Endothelial cell of umbilical vein (primary cell): Measurements from ENCODE around the gene MAML2. TPM values are rescaled to one million over a fixed set of nuclear protein-coding genes. Genes with fewer than 3 reads are reported as not detected.

Source experiments
- BruUV-seq: library from RNA; stranded (reverse); fragments of 400-500 nt; replicated peaks from 2 replicates; lab custom pipeline; 2021; lab: Mats Ljungman, UMichigan
- CTCF ChIA-PET: fragments of 300-600, 350-600 bp; sonication (Branson Sonifier 250); formaldehyde crosslinking; loops from one replicate; lab custom pipeline; 2021; ENCODE audit warnings: antibody characterized with exemption, inconsistent platforms; lab: Charles Lee
- POLR2A ChIA-PET: fragments of 300-600, 350-600 bp; sonication (Branson Sonifier 250); formaldehyde crosslinking; loops from one replicate; lab custom pipeline; 2021; ENCODE audit warnings: antibody characterized with exemption, inconsistent platforms; lab: Charles Lee
- DNase-seq: peaks from one replicate; pipeline ENCODE4 v3.0.0-alpha.2; 2011; ENCODE audit warnings: low read depth, low spot score
- FAIRE-seq: peaks from 2 replicates; lab custom pipeline; 2011; peaks lifted over from hg19 to GRCh38; lab: Jason Lieb, UNC
- H2AFZ ChIP-seq: 2 replicates; pipeline ENCODE4 v1.6.0; 2012; ENCODE audit warnings: low read depth, low read length, control low read depth, inconsistent platforms
- H3K27ac ChIP-seq: 2 replicates; pipeline ENCODE4 v1.5.1; 2011; ENCODE audit warnings: low read depth, mild to moderate bottlenecking, control low read depth, low read length, moderate library complexity; ENCODE audit not compliant: insufficient read depth
- H3K27me3 ChIP-seq, 2 experiments: 2 replicates each; pipeline versions ENCODE4 v1.6.0 to v1.6.1; 2011; ENCODE audit warnings: low read length in 2 of 2, mixed read lengths in 1 of 2; ENCODE audit not compliant: control insufficient read depth in 2 of 2, insufficient read depth in 2 of 2
- H3K36me3 ChIP-seq, 2 experiments: 2 replicates in 1 of 2; 3 replicates in 1 of 2; pipeline ENCODE4 v1.5.1; 2011; ENCODE audit warnings: low read length in 2 of 2, mild to moderate bottlenecking in 1 of 2, moderate library complexity in 1 of 2; ENCODE audit not compliant: control insufficient read depth in 2 of 2, insufficient read depth in 2 of 2; ENCODE audit errors: extremely low read depth in 1 of 2
- H3K4me1 ChIP-seq: 3 replicates; pipeline ENCODE4 v1.5.1; 2011; ENCODE audit warnings: mild to moderate bottlenecking, low read length; ENCODE audit not compliant: control insufficient read depth, insufficient read depth; ENCODE audit errors: extremely low read depth
- H3K4me2 ChIP-seq: 2 replicates; pipeline ENCODE4 v1.6.1; 2011; ENCODE audit warnings: low read length, control low read depth, mixed read lengths; ENCODE audit not compliant: insufficient read depth
- H3K4me3 ChIP-seq, 3 experiments: fragments of 200-600 bp in 1 of 3; sonication (generic), shearing (Covaris generic) in 1 of 3; replicated peaks in 1 of 3; 2 replicates each; pipeline ENCODE4 v1.5.1; 2011 to 2016; ENCODE audit warnings: control low read depth in 3 of 3, low read length in 3 of 3, mild to moderate bottlenecking in 2 of 3, inconsistent platforms in 1 of 3, low read depth in 1 of 3, moderate library complexity in 1 of 3; ENCODE audit not compliant: insufficient read depth in 1 of 3
- H3K79me2 ChIP-seq: 2 replicates; pipeline ENCODE4 v1.6.0; 2012; ENCODE audit warnings: low read length, inconsistent platforms; ENCODE audit not compliant: control insufficient read depth, insufficient read depth
- H3K9ac ChIP-seq: replicated peaks from 2 replicates; pipeline ENCODE3; 2011; ENCODE audit warnings: low read length, control low read depth; ENCODE audit not compliant: insufficient read depth; ENCODE audit errors: extremely low read depth
- H3K9me1 ChIP-seq: replicated peaks from 3 replicates; pipeline ENCODE4 v1.6.0; 2011; ENCODE audit warnings: mild to moderate bottlenecking, low read length; ENCODE audit not compliant: control insufficient read depth, insufficient read depth; ENCODE audit errors: extremely low read depth
- H3K9me3 ChIP-seq: replicated peaks from 2 replicates; pipeline ENCODE4 v1.5.1; 2012; ENCODE audit warnings: low read length, inconsistent platforms; ENCODE audit not compliant: control insufficient read depth, insufficient read depth
- H4K20me1 ChIP-seq: replicated peaks from 2 replicates; pipeline ENCODE3; 2011; ENCODE audit warnings: mild to moderate bottlenecking, low read length; ENCODE audit not compliant: control insufficient read depth, insufficient read depth; ENCODE audit errors: extremely low read depth
- CTCF ChIP-seq, 2 donors: IDR thresholded peaks; 1 replicate in 1 of 2; 2 replicates in 1 of 2; pipeline ENCODE4 v1.5.1; 2011; ENCODE audit warnings: low read length in 2 of 2, mild to moderate bottlenecking in 2 of 2, moderate library complexity in 2 of 2, control low read depth in 1 of 2, inconsistent platforms in 1 of 2, low read depth in 1 of 2; ENCODE audit not compliant: insufficient read depth in 1 of 2; ENCODE audit errors: extremely low read depth in 1 of 2
- EZH2 ChIP-seq: IDR thresholded peaks from 2 replicates; pipeline ENCODE4 v1.6.1; 2012; ENCODE audit warnings: borderline replicate concordance, low read depth, mild to moderate bottlenecking, moderate library complexity, low read length, inconsistent platforms; ENCODE audit not compliant: severe bottlenecking
- FOS ChIP-seq: IDR thresholded peaks from 2 replicates; pipeline ENCODE4 v1.6.1; 2011; ENCODE audit warnings: mild to moderate bottlenecking, low read length, moderate library complexity, borderline replicate concordance; ENCODE audit not compliant: insufficient read depth
- GATA2 ChIP-seq: IDR thresholded peaks from 2 replicates; pipeline ENCODE4 v1.7.0; 2011; ENCODE audit warnings: low read depth, mild to moderate bottlenecking, moderate library complexity, mixed read lengths, low read length; ENCODE audit not compliant: insufficient read length, insufficient read depth
- JUN ChIP-seq: IDR thresholded peaks from 2 replicates; pipeline ENCODE4 v1.6.1; 2011; ENCODE audit warnings: borderline replicate concordance, low read depth; ENCODE audit not compliant: insufficient read length, insufficient read depth
- MAX ChIP-seq: IDR thresholded peaks from 2 replicates; pipeline ENCODE4 v1.6.1; 2011; ENCODE audit not compliant: insufficient read depth, insufficient read length
- MYC ChIP-seq: IDR thresholded peaks from one replicate; pipeline ENCODE4 v1.6.1; 2011; ENCODE audit warnings: mild to moderate bottlenecking, low read depth, low read length
- POLR2A ChIP-seq: IDR thresholded peaks from 2 replicates; pipeline ENCODE4 v1.6.1; 2012; ENCODE audit warnings: low read depth, mild to moderate bottlenecking, control low read depth, low read length
- POLR2AphosphoS5 ChIP-seq: IDR thresholded peaks from 2 replicates; pipeline ENCODE4 v1.6.1; 2012; ENCODE audit warnings: low read depth, mild to moderate bottlenecking, control low read depth, low read length, moderate library complexity; ENCODE audit not compliant: insufficient read depth
- dilution Hi-C: fragments of 300-500 bp; cut with MboI; formaldehyde crosslinking; loops from one replicate; pipeline ENCODE4 v1.15.0; 2019; ENCODE audit warnings: low sequenced_read_pairs; ENCODE audit not compliant: extremely low pct_ligation_motif_present
- intact Hi-C: fragments of 100-400 bp; cut with micrococcal nuclease; formaldehyde crosslinking; loops from one replicate; pipeline ENCODE4 v1.10.0; 2022
- polyA plus RNA-seq, 4 experiments: library from polyadenylated mRNA; depleted of rRNA in 3 of 4; stranded (reverse) in 3 of 4; unstranded in 1 of 4; fragments of >200 nt; gene quantifications; 2 replicates each; pipeline versions ENCODE4 v1.2.1 to v1.2.3, GENCODE V29; 2011 to 2012; ENCODE audit warnings: missing spikeins in 1 of 4
- total RNA-seq: library from RNA; stranded (reverse); gene quantifications from 2 replicates; pipeline ENCODE4 v1.2.3, GENCODE V29; 2021

MAML2 gene
- total and polyA plus RNA-seq, 2 donors (not counting 3 experiments of a cell fraction or from before 2014, with no cell fraction given), result 12.4 to 16.8 TPM

GRCh38 chr11:96111308-96111707 lies 231.7 kb downstream of the MAML2 start:
- Histone ChIP-seq H3K9ac (no peak overlapping the region), H4K20me1 (no peaks in the 10 kb centered on the region), H3K27ac (no peak overlapping the region), H3K4me3 (no peak overlapping the region), H3K79me2 (no peaks in the 10 kb centered on the region), H3K36me3 (no peaks in the 10 kb centered on the region), H3K27me3 (no peaks in the 10 kb centered on the region), H2AFZ (no peak overlapping the region), H3K9me3 (no peaks in the 10 kb centered on the region), H3K4me1 (peaks cover 11% of the 10 kb centered on the region), H3K4me2 (no peak overlapping the region), H3K9me1 (no peaks in the 10 kb centered on the region)
- DNase-seq (no peak), FAIRE-seq (no peak)
- no TSS peak for BruUV-seq
- TF ChIP-seq JUN (no peak), MAX (no peak), POLR2AphosphoS5 (no peak), EZH2 (no peak), POLR2A (no peak), GATA2 (no peak), FOS (no peak), MYC (no peak)
- ChIA-PET POLR2A (no interaction called here), CTCF (interaction anchor here (0.8 to 1.0 kb wide), 3 partner anchors 9 to 232 kb away, joined by 3 read pairs; partner anchors contain the start of gene MAML2)
- intact Hi-C loops (no loop called here), dilution Hi-C loops (no loop called here)

GRCh38 chr11:96110302-96110701 lies 232.7 kb downstream of the MAML2 start:
- Histone ChIP-seq H3K27me3 (no peaks in the 10 kb centered on the region), H3K36me3 (no peaks in the 10 kb centered on the region), H3K4me2 (no peak overlapping the region), H3K9me3 (no peaks in the 10 kb centered on the region), H3K79me2 (no peaks in the 10 kb centered on the region), H3K4me3 (no peak overlapping the region), H3K4me1 (peaks cover 11% of the 10 kb centered on the region), H3K9ac (no peak overlapping the region), H3K27ac (no peak overlapping the region), H4K20me1 (no peaks in the 10 kb centered on the region), H2AFZ (no peak overlapping the region), H3K9me1 (no peaks in the 10 kb centered on the region)
- POLR2A ChIA-PET, result no interaction called here
- FAIRE-seq (no peak), DNase-seq (no peak)
- TF ChIP-seq MAX (no peak), EZH2 (no peak), MYC (no peak), GATA2 (no peak), POLR2AphosphoS5 (no peak), FOS (no peak), CTCF (IDR thresholded peaks at IDR 0.05; ENCODE audit: extremely low read depth in 1 of 2, insufficient read depth in 1 of 2, low read depth in 1 of 2, low read length in 2 of 2) (no peak), POLR2A (no peak), JUN (no peak)
- dilution Hi-C loops (no loop called here), intact Hi-C loops (no loop called here)
- CTCF ChIA-PET, result no interaction called here
- BruUV-seq, result no TSS peak
